ENCODE results near the gene DIPK1A. TPM values are rescaled to one million over a fixed set of nuclear protein-coding genes. Genes with fewer than 3 reads are reported as not detected.

The DIPK1A gene
- total RNA-seq, 1 donor from 2014 or later = 16.0 TPM

GRCh38 chr1:92862605-92863004 is 98.7 kb downstream of the DIPK1A start:
- H3K27ac Mint-ChIP-seq = no peak overlapping the region
- ChIA-PET POLR2A (interaction anchor here (1.6 kb wide), 1 partner anchor 98 kb away, joined by 4 read pairs; the partner anchor contains the start of gene DIPK1A), CTCF (interaction anchor here (1.9 to 3.7 kb wide), 3 partner anchors 95 to 131 kb away, joined by 4 to 23 read pairs (median 5); no protein-coding TSS in a partner anchor)
- peaks cover 8% of the 10 kb centered on the region for H3K4me1 Mint-ChIP-seq
- H3K4me3 Mint-ChIP-seq = no peak overlapping the region
- DNase-seq (no peak), ATAC-seq (ENCODE audit: low read depth) (no peak)
- TF ChIP-seq, protein P1, sequence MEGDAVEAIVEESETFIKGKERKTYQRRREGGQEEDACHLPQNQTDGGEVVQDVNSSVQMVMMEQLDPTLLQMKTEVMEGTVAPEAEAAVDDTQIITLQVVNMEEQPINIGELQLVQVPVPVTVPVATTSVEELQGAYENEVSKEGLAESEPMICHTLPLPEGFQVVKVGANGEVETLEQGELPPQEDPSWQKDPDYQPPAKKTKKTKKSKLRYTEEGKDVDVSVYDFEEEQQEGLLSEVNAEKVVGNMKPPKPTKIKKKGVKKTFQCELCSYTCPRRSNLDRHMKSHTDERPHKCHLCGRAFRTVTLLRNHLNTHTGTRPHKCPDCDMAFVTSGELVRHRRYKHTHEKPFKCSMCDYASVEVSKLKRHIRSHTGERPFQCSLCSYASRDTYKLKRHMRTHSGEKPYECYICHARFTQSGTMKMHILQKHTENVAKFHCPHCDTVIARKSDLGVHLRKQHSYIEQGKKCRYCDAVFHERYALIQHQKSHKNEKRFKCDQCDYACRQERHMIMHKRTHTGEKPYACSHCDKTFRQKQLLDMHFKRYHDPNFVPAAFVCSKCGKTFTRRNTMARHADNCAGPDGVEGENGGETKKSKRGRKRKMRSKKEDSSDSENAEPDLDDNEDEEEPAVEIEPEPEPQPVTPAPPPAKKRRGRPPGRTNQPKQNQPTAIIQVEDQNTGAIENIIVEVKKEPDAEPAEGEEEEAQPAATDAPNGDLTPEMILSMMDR (IDR thresholded peaks at IDR 0.05) = no peak
- no peaks in the 10 kb centered on the region for H3K9me3 Mint-ChIP-seq
- peaks cover 18% of the 10 kb centered on the region for H3K36me3 Mint-ChIP-seq (ENCODE audit: low read depth)
- intact Hi-C loops (cut with micrococcal nuclease) = no loop called here
- H3K27me3 Mint-ChIP-seq = no peaks in the 10 kb centered on the region

- Mint-ChIP-seq H3K4me3 (no peak overlapping the region), H3K4me1 (peaks cover 11% of the 10 kb centered on the region), H3K27me3 (no peaks in the 10 kb centered on the region), H3K36me3 (ENCODE audit: low read depth) (peaks cover 24% of the 10 kb centered on the region), H3K27ac (no peak overlapping the region), H3K9me3 (no peaks in the 10 kb centered on the region)
- intact Hi-C loops (cut with micrococcal nuclease) = loop anchor here (1.0 to 10.0 kb wide), 8 partner anchors 53 to 495 kb away; partner anchors contain the start of gene MTF2
- ATAC-seq (ENCODE audit: low read depth) (no peak), DNase-seq (no peak)
- CTCF ChIA-PET = interaction anchor here (0.7 to 8.8 kb wide), 34 partner anchors 10 to 587 kb away, joined by 3 to 116 read pairs (median 4); partner anchors contain the start of genes DIPK1A and RPL5
- TF ChIP-seq, protein P1 (IDR thresholded peaks at IDR 0.05) = no peak
- POLR2A ChIA-PET = interaction anchor here (0.6 to 2.6 kb wide), 6 partner anchors 24 to 135 kb away, joined by 3 to 24 read pairs (median 4); partner anchors contain the start of gene DIPK1A
Measured at GRCh38 chr1:92859400-92860039, 101.7 kb downstream of the DIPK1A start.

- intact Hi-C loops (cut with micrococcal nuclease) = loop anchor here (1.0 to 10.0 kb wide), 8 partner anchors 54 to 496 kb away; partner anchors contain the start of gene MTF2
- DNase-seq = no peak
- TF ChIP-seq, protein P1 (IDR thresholded peaks at IDR 0.05) = peak; percentile 100
- peaks cover 26% of the 10 kb centered on the region for H3K36me3 Mint-ChIP-seq (ENCODE audit: low read depth)
- POLR2A ChIA-PET = interaction anchor here (1.2 to 2.6 kb wide), 3 partner anchors 91 to 135 kb away, joined by 3 to 24 read pairs (median 9); partner anchors contain the start of gene DIPK1A
- H3K9me3 Mint-ChIP-seq = no peaks in the 10 kb centered on the region
- CTCF ChIA-PET = interaction anchor here (0.7 to 8.8 kb wide), 37 partner anchors 11 to 588 kb away, joined by 3 to 116 read pairs (median 4); partner anchors contain the start of genes DIPK1A and RPL5
- H3K27ac Mint-ChIP-seq = no peak overlapping the region
- no peaks in the 10 kb centered on the region for H3K27me3 Mint-ChIP-seq
- no peak overlapping the region for H3K4me3 Mint-ChIP-seq
- ATAC-seq (ENCODE audit: low read depth) = peak; percentile 97
- H3K4me1 Mint-ChIP-seq = peaks cover 14% of the 10 kb centered on the region
Measured at GRCh38 chr1:92858564-92859399, 102.5 kb downstream of the DIPK1A start.

DNA sequence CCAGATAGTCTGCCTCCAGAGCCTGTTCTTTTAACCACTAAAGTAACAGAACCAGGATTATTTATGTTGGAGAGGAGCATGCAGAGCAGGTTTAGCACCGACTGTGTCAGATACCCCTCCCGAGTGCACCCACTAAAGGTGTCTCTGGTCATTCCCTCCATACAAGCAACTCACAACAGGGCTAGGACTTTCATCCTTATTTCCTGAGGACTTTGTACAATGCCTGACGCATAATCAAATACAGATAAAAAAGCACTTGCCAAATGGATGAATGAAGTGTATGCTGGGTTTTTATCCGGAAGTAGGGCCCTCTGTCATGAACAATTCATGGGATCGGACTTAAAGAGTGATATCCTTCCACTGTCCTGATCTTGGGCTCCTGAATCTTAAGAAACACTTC is 103.4 kb downstream of the DIPK1A start:
- no peak for DNase-seq
- Mint-ChIP-seq H3K27ac (no peak overlapping the region), H3K4me3 (no peak overlapping the region), H3K36me3 (ENCODE audit: low read depth) (peaks cover 26% of the 10 kb centered on the region), H3K9me3 (no peaks in the 10 kb centered on the region), H3K27me3 (no peaks in the 10 kb centered on the region), H3K4me1 (peaks cover 20% of the 10 kb centered on the region)
- intact Hi-C loops (cut with micrococcal nuclease) = loop anchor here (2.0 to 10.0 kb wide), 4 partner anchors 54 to 497 kb away; partner anchors contain the start of gene MTF2
- TF ChIP-seq, protein P1 (IDR thresholded peaks at IDR 0.05) = no peak
- no peak for ATAC-seq (ENCODE audit: low read depth)
- POLR2A ChIA-PET = interaction anchor here (1.2 to 2.6 kb wide), 3 partner anchors 103 to 136 kb away, joined by 3 to 24 read pairs (median 9); partner anchors contain the start of gene DIPK1A
- CTCF ChIA-PET = interaction anchor here (0.7 to 8.8 kb wide), 16 partner anchors 10 to 205 kb away, joined by 3 to 116 read pairs (median 6); partner anchors contain the start of gene DIPK1A
